Keratinocyte (primary cell): Measurements from ENCODE around the gene LHX6. TPM values are rescaled to one million over a fixed set of nuclear protein-coding genes. Genes with fewer than 3 reads are reported as not detected.

Experiments
- DNase-seq: peaks from one replicate; pipeline ENCODE4 v3.0.0-alpha.2; 2011; ENCODE audit warnings: low read depth, missing footprints, low spot score
- FAIRE-seq: peaks from 2 replicates; lab custom pipeline; 2011; peaks lifted over from hg19 to GRCh38; lab: Jason Lieb, UNC
- H2AFZ ChIP-seq: 2 replicates; pipeline ENCODE4 v1.6.0; 2012; ENCODE audit warnings: low read length, control low read depth, inconsistent platforms; ENCODE audit not compliant: control insufficient read depth
- H3K27ac ChIP-seq: 2 replicates; pipeline ENCODE4 v1.5.1; 2011; ENCODE audit warnings: low read length; ENCODE audit not compliant: control insufficient read depth, insufficient read depth
- H3K27me3 ChIP-seq: 3 replicates; pipeline ENCODE4 v1.6.0; 2011; ENCODE audit warnings: low read length; ENCODE audit not compliant: control insufficient read depth, insufficient read depth; ENCODE audit errors: extremely low read depth
- H3K36me3 ChIP-seq, 2 experiments: 2 replicates in 1 of 2; 3 replicates in 1 of 2; pipeline ENCODE4 v1.5.1; 2011; ENCODE audit warnings: low read length in 2 of 2, mild to moderate bottlenecking in 1 of 2; ENCODE audit not compliant: control insufficient read depth in 2 of 2, insufficient read depth in 2 of 2; ENCODE audit errors: extremely low read depth in 1 of 2
- H3K4me1 ChIP-seq: 3 replicates; pipeline ENCODE4 v1.5.1; 2011; ENCODE audit warnings: low read length; ENCODE audit not compliant: control insufficient read depth, insufficient read depth; ENCODE audit errors: extremely low read depth
- H3K4me2 ChIP-seq: 3 replicates; pipeline ENCODE4 v1.6.0; 2011; ENCODE audit warnings: low read depth, low read length; ENCODE audit not compliant: control insufficient read depth, insufficient read depth; ENCODE audit errors: extremely low read depth
- H3K4me3 ChIP-seq, 3 experiments: fragments of 200-600 bp in 1 of 3; sonication (generic) in 1 of 3; 2 replicates in 2 of 3; 3 replicates in 1 of 3; pipeline ENCODE4 v1.5.1; 2011 to 2016; ENCODE audit warnings: low read length in 3 of 3, mild to moderate bottlenecking in 3 of 3, control low read depth in 2 of 3, inconsistent platforms in 1 of 3, low read depth in 1 of 3, mixed read lengths in 1 of 3, mixed run types in 1 of 3, moderate library complexity in 1 of 3; ENCODE audit not compliant: control insufficient read depth in 2 of 3, insufficient read depth in 2 of 3; ENCODE audit errors: extremely low read depth in 1 of 3
- H3K79me2 ChIP-seq: 2 replicates; pipeline ENCODE4 v1.6.0; 2012; ENCODE audit warnings: low read length; ENCODE audit not compliant: control insufficient read depth, insufficient read depth
- H3K9ac ChIP-seq: 3 replicates; pipeline ENCODE4 v1.6.0; 2011; ENCODE audit warnings: low read length; ENCODE audit not compliant: control insufficient read depth, insufficient read depth; ENCODE audit errors: extremely low read depth
- H3K9me1 ChIP-seq: 3 replicates; pipeline ENCODE4 v1.6.0; 2011; ENCODE audit warnings: low read length; ENCODE audit not compliant: control insufficient read depth, insufficient read depth; ENCODE audit errors: extremely low read depth
- H3K9me3 ChIP-seq: 2 replicates; pipeline ENCODE4 v1.5.1; 2012; ENCODE audit warnings: low read depth, low read length; ENCODE audit not compliant: control insufficient read depth
- H4K20me1 ChIP-seq: 3 replicates; pipeline ENCODE4 v1.6.0; 2011; ENCODE audit warnings: low read length; ENCODE audit not compliant: control insufficient read depth, insufficient read depth; ENCODE audit errors: extremely low read depth
- EZH2 ChIP-seq: IDR thresholded peaks from one replicate; pipeline ENCODE4 v1.6.1; 2012; ENCODE audit warnings: inconsistent platforms, mild to moderate bottlenecking, low read length, moderate library complexity
- dilution Hi-C: fragments of 300-500 bp; cut with MboI; formaldehyde crosslinking; loops from one replicate; pipeline ENCODE4 v1.7.0; 2020; ENCODE audit warnings: low sequenced_read_pairs; ENCODE audit not compliant: extremely low pct_ligation_motif_present
- polyA plus RNA-seq, 5 experiments: library from polyadenylated mRNA; depleted of rRNA in 3 of 5; stranded (reverse) in 3 of 5; stranded (forward) in 1 of 5; unstranded in 1 of 5; fragments of >200 nt; gene quantifications; 1 replicate in 1 of 5; 2 replicates in 3 of 5; 3 replicates in 1 of 5; pipeline versions ENCODE4 v1.2.1 to v1.2.3, GENCODE V29; 2011 to 2012; ENCODE audit warnings: missing spikeins in 2 of 5, low read depth in 1 of 5, low replicate concordance in 1 of 5
- TF ChIP-seq, protein P1 (sequence below), 3 experiments: IDR thresholded peaks in 1 of 3; conservative IDR thresholded peaks in 1 of 3; optimal IDR thresholded peaks in 1 of 3; 2 replicates in 2 of 3; 3 replicates in 1 of 3; pipeline versions ENCODE3 to v1.5.1; 2011; ENCODE audit warnings: low read length in 3 of 3, mild to moderate bottlenecking in 3 of 3, moderate library complexity in 2 of 3, control low read depth in 1 of 3, inconsistent platforms in 1 of 3; ENCODE audit not compliant: insufficient read depth in 2 of 3; ENCODE audit errors: extremely low read depth in 1 of 3

Gene LHX6
- polyA plus RNA-seq, 1 donor (not counting 4 experiments of a cell fraction or from before 2014, with no cell fraction given) = 0.13 TPM

DNA sequence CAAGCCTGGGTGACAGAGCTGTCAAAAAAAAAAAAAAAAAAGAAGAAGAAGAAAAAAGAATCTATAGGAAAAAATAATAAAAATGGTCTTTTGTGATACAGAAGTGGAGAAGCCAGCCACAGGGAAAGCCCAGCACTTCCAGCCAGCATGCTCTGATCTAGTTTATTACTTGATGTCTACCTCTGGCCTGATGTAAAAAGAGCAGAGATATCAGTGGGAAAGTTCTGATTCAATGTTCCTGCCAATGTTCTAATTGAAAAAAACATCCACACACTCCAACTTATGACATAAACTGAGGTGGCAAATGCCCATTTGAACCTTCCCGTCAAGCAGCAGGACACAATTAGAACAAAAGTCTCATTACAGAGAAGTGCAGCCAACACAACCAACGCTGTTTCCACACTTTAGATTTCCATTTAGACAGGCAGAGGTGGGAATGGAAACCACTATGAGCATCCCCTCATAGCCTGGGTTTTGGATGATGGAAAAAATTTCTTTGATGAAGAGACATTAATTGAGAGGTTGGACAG lies 30.2 kb upstream of the LHX6 start:
- Histone ChIP-seq H2AFZ (no peak overlapping the region), H3K9me3 (no peaks in the 10 kb centered on the region), H3K4me2 (no peak overlapping the region), H3K27ac (no peak overlapping the region), H3K27me3 (no peaks in the 10 kb centered on the region), H3K4me1 (peaks cover 9% of the 10 kb centered on the region), H3K36me3 (peaks cover 4 to 15% of the 10 kb centered on the region in 2 experiments), H3K79me2 (peaks cover 38% of the 10 kb centered on the region), H3K4me3 (no peak overlapping the region), H4K20me1 (no peaks in the 10 kb centered on the region), H3K9ac (no peak overlapping the region), H3K9me1 (no peaks in the 10 kb centered on the region)
- DNase-seq = no peak
- TF ChIP-seq, protein P1, sequence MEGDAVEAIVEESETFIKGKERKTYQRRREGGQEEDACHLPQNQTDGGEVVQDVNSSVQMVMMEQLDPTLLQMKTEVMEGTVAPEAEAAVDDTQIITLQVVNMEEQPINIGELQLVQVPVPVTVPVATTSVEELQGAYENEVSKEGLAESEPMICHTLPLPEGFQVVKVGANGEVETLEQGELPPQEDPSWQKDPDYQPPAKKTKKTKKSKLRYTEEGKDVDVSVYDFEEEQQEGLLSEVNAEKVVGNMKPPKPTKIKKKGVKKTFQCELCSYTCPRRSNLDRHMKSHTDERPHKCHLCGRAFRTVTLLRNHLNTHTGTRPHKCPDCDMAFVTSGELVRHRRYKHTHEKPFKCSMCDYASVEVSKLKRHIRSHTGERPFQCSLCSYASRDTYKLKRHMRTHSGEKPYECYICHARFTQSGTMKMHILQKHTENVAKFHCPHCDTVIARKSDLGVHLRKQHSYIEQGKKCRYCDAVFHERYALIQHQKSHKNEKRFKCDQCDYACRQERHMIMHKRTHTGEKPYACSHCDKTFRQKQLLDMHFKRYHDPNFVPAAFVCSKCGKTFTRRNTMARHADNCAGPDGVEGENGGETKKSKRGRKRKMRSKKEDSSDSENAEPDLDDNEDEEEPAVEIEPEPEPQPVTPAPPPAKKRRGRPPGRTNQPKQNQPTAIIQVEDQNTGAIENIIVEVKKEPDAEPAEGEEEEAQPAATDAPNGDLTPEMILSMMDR (optimal IDR thresholded peaks at IDR 0.05 in 1 of 3, IDR thresholded peaks at IDR 0.05 in 1 of 3, conservative IDR thresholded peaks at IDR 0.05 in 1 of 3; ENCODE audit: extremely low read depth in 1 of 3, insufficient read depth in 2 of 3, low read length in 3 of 3) = no peak
- TF ChIP-seq EZH2 = no peak
- no peak for FAIRE-seq
- dilution Hi-C loops = no loop called here

DNA sequence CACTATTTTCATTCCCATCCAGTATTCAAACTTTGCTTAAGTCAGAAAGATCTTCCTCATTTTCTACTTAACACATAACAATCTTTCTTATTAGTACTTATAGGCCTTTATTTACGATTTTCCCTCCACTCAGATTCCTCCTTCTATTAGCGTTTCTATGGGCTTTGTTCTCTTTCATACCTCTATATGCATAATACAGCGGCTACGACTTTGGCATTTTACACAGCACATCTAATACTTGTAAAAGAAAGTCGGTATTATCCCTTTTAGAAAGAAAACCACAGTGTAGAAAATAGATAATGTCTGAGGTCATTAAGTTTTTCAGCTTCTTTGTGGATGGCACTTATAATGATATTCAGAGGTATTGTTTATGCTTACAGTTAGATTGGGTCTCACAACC lies 27.4 kb upstream of the LHX6 start:
- Histone ChIP-seq H3K9me1 (no peaks in the 10 kb centered on the region), H3K27me3 (no peaks in the 10 kb centered on the region), H3K9ac (no peak overlapping the region), H3K36me3 (peaks cover 6 to 10% of the 10 kb centered on the region in 2 experiments), H3K4me2 (no peak overlapping the region), H3K4me3 (no peak overlapping the region), H3K9me3 (no peaks in the 10 kb centered on the region), H4K20me1 (no peaks in the 10 kb centered on the region), H2AFZ (no peak overlapping the region), H3K79me2 (peaks cover 14% of the 10 kb centered on the region), H3K4me1 (no peaks in the 10 kb centered on the region), H3K27ac (no peak overlapping the region)
- DNase-seq (no peak), FAIRE-seq (no peak)
- TF ChIP-seq, protein P1 (optimal IDR thresholded peaks at IDR 0.05 in 1 of 3, IDR thresholded peaks at IDR 0.05 in 1 of 3, conservative IDR thresholded peaks at IDR 0.05 in 1 of 3; ENCODE audit: extremely low read depth in 1 of 3, insufficient read depth in 2 of 3, low read length in 3 of 3) = no peak
- TF ChIP-seq EZH2 = no peak
- dilution Hi-C loops = no loop called here
